Measurements from ENCODE around the gene RNU6-8.

Gene RNU6-8

GRCh38 chr14:32166029-32166428 is 37.0 kb downstream of the RNU6-8 start:
- no peak for DNase-seq (ENCODE audit: extremely low read depth in 1 of 2, low read depth in 1 of 2)
